Fibroblast of the aortic adventitia (primary cell): Measurements from ENCODE around the gene SH2D6. TPM values are rescaled to one million over a fixed set of nuclear protein-coding genes. Genes with fewer than 3 reads are reported as not detected.
A peak's percentile ranks its signal among the peaks of the same experiment; 100 is the strongest.

Experiments
- DNase-seq: peaks from one replicate; pipeline ENCODE4 v3.0.0-alpha.2; 2010; ENCODE audit warnings: low read depth
- H3K4me3 ChIP-seq: 2 replicates; pipeline ENCODE4 v1.5.1; 2011; ENCODE audit warnings: low read depth, mild to moderate bottlenecking, control low read depth, low read length, moderate library complexity
- total RNA-seq: library from RNA; depleted of rRNA; stranded (reverse); fragments of >200 nt; gene quantifications from 2 replicates; pipeline ENCODE4 v1.2.3, GENCODE V29; 2012; ENCODE audit warnings: low replicate concordance
- TF ChIP-seq, protein P1 (sequence below): IDR thresholded peaks from 2 replicates; pipeline ENCODE4 v1.5.1; 2011; ENCODE audit warnings: mild to moderate bottlenecking, low read length, control low read depth, inconsistent platforms; ENCODE audit not compliant: insufficient read depth

The SH2D6 gene
- total RNA-seq, 1 donor = 0.27 TPM

DNA sequence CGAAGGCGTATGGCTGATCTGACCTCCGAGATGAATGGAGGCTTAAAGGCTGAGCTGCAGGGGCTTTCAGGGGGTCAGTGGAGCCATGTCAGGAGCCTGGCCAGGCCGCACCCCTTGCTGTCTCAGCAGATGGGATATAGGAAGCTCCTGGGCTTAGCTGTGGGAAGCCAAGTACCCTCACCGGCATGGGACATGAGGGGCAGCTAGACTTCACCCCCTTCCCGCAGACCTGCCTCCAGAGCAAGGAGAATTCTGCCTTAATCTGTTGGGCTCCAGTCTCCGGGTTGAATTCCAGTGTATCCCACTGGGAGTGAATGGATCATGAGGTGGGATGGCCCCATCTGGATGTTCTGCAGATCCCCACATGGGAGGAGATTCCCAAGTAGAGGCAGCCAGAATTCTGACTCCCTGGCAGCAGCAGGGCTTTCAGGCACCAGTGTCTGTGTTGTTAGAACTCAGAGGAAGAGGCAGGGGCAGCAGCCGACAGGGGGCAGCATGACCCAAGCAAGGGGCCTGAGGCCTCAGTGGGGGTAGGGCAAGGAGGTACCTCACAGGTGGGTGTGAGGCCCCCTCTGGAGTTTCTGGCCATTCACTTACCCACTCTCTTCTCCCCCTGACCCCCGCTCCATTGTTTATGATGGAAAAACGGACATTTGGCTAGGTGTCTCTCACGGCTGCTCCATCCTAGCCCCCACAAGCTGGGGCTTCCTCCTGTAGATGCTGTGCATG lies 27.4 kb upstream of the SH2D6 start:
- no peak overlapping the region for H3K4me3 ChIP-seq
- DNase-seq = peak; percentile 50
- TF ChIP-seq, protein P1, sequence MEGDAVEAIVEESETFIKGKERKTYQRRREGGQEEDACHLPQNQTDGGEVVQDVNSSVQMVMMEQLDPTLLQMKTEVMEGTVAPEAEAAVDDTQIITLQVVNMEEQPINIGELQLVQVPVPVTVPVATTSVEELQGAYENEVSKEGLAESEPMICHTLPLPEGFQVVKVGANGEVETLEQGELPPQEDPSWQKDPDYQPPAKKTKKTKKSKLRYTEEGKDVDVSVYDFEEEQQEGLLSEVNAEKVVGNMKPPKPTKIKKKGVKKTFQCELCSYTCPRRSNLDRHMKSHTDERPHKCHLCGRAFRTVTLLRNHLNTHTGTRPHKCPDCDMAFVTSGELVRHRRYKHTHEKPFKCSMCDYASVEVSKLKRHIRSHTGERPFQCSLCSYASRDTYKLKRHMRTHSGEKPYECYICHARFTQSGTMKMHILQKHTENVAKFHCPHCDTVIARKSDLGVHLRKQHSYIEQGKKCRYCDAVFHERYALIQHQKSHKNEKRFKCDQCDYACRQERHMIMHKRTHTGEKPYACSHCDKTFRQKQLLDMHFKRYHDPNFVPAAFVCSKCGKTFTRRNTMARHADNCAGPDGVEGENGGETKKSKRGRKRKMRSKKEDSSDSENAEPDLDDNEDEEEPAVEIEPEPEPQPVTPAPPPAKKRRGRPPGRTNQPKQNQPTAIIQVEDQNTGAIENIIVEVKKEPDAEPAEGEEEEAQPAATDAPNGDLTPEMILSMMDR = peak; percentile 79

DNA sequence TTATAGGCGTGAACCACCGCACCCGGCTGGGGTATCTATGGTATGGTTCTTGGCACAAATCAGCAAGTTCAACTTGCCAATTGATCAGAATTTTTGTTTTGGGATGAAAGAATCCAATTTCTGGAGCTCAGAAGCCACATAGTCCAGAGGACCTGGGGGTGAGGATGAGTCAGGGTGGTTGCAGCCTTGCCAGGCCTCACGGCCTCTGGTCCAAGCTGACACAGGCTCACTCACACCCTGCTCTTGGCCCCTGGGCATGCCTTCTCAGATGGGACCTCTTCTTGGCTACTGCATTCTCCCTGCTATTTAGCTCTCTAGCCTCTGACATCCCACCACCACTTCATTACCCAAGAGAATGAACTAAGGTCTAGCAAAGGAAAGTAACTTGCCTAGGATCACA lies 24.7 kb upstream of the SH2D6 start:
- TF ChIP-seq, protein P1 = no peak
- H3K4me3 ChIP-seq = no peak overlapping the region
- no peak for DNase-seq

DNA sequence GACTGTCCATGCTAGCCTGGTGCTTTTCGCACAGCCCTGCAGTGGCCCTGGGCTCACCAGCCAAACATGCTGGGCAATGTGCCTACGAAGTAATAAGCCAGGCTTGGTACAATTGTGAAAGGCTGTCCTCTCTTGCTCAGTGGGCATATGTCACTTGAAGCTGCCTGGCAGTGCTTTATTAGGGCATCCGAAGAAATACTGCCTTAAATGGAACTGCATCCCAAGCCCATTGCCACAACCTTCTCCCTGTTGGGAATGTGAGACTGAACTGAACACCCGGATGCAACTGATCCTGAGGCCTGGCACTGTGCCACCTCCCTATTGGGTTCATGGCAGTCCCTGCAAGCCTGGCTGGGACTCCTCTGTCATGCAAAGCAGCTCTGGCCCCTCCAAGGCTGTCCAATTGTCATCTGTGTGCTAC lies 24.2 kb upstream of the SH2D6 start:
- no peak for DNase-seq
- TF ChIP-seq, protein P1 = no peak
- H3K4me3 ChIP-seq = no peak overlapping the region

DNA sequence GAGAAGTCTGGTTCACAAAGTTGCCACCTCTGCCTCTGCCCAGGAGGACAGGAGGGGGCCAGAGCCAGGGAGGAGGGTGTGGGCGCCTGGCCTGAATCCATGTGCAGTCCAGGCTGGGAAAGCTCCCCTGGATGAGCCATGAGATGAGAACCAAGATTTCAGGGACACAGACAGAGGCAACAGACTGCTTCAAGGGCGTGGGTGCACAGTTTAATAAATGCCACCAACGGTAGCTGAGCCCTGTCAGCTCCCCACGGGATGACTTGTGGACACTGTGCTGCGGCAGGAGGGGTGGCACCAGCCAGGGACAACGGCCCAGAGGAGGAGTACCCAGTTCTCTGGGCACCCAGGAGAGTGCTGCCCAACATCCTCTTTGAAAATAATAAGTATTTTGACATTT lies 23.5 kb upstream of the SH2D6 start:
- no peak for DNase-seq
- H3K4me3 ChIP-seq = no peak overlapping the region
- TF ChIP-seq, protein P1 = no peak

DNA sequence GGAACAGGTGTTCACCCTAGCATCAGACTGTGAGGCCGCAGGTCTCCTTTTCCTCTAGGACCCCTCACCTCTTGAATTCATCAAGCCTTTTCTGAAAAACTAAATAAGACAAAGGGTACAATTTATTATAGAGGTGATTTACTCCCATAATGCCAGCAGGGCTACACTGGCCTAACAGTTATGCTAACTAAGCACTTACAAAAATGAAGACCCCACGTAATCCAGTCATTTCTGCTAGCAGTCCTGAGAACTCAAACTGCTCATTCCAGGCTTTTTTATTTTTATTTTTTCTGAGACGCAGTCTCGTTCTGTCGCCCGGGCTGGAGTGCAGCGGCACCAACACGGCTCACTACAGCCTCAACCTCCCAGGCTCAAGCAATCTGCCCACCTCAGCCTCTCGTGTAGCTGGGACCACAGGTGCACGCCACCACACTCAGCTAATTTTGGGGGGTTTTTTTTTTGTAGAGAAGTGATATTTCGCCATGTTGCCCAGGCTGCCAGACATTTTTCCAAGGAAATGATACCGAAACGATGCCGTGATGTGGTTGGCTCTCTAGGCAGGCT lies 22.5 kb upstream of the SH2D6 start:
- no peak for DNase-seq
- H3K4me3 ChIP-seq = no peak overlapping the region
- TF ChIP-seq, protein P1 = no peak

DNA sequence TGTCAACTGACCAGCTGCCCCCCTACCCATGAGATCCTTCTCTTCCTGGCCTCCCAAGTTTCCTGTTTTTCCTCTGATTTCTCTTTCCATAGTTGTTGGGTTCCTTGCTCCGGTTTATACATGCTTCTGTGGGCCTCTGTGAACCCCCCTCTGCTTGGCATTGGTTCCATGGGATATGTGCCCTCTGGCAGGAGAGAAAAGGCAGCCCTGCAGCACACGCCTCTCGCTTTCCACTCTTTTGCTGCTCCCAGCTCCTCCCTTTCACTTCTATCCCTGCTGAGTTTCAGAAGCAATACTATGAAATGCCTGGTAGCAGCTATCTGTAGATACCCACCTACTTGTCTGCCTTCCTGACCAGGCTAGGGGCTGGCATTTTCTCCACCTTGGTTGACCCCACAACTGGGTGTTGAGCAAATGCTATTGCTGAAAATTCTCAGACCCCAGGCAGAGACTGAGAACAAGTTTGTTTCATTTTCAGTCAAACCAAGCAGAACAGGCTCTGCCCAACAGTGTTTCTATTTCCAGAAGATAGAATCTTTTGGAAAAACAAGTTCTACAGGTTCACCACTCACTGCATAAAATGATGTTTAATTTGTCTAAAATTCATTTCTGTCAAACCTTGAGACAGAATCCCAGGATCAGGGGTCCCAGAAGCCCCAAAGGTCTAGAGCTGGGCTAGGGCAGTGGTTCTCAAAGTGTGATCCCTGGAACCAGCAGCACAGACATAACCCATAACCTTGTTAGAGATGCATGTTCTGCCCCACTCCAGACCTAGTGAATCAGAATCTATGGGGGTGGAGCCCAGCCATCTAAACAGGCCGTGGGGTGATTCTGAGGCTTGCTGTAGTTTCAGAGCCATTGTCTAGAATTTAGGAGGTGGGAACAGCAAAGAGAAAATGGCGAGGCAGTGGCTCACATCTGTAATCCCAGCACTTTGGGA lies 21.7 kb upstream of the SH2D6 start:
- TF ChIP-seq, protein P1 = no peak
- no peak for DNase-seq
- H3K4me3 ChIP-seq = no peak overlapping the region
